K562 (cell line): ENCODE measurements around the gene C6orf62. TPM values are rescaled to one million over a fixed set of nuclear protein-coding genes. Genes with fewer than 3 reads are reported as not detected.

ENCODE experiments used
- ARNT ChIP-seq, 2 experiments: fragments of 450-650 bp; IDR thresholded peaks; 2 replicates each; pipeline ENCODE4 v1.6.1; 2016; ENCODE audit warnings: mild to moderate bottlenecking in 1 of 2
- CEBPZ ChIP-seq: fragments of 150-350 bp; IDR thresholded peaks from 2 replicates; pipeline ENCODE4 v1.6.1; 2014; ENCODE audit warnings: low read depth, mild to moderate bottlenecking, low read length, borderline replicate concordance
- DPF2 ChIP-seq: fragments of 450-650 bp; IDR thresholded peaks from 2 replicates; pipeline ENCODE4 v1.6.1; 2016
- ELF2 ChIP-seq: fragments of 250-450 bp; sonication (Bioruptor Pico); IDR thresholded peaks from 2 replicates; pipeline ENCODE4 v1.5.0; 2021; ENCODE audit warnings: mild to moderate bottlenecking
- HDAC3 ChIP-seq: fragments of 450-650 bp; IDR thresholded peaks from 2 replicates; pipeline ENCODE4 v1.6.1; 2018; ENCODE audit warnings: borderline replicate concordance, mild to moderate bottlenecking, moderate library complexity; ENCODE audit not compliant: partially characterized antibody
- JUNB ChIP-seq: fragments of 450-650 bp; formaldehyde crosslinking; conservative IDR thresholded peaks from 2 replicates; pipeline ENCODE4 v1.4.0; 2020; ENCODE audit warnings: mild to moderate bottlenecking
- MITF ChIP-seq: IDR thresholded peaks from 2 replicates; pipeline ENCODE4 v1.6.1; 2014; ENCODE audit warnings: antibody characterized with exemption
- SIN3A ChIP-seq, 2 experiments: fragments of 150-350 bp in 1 of 2; IDR thresholded peaks; 2 replicates each; pipeline ENCODE4 v1.6.1; 2011 to 2016; ENCODE audit warnings: borderline replicate concordance in 2 of 2, low read depth in 2 of 2, low read length in 2 of 2, mild to moderate bottlenecking in 2 of 2, moderate library complexity in 2 of 2; ENCODE audit not compliant: control insufficient read depth in 1 of 2
- SRSF3 ChIP-seq: fragments of 200-400 bp; formaldehyde crosslinking; IDR thresholded peaks from 2 replicates; pipeline ENCODE4 v1.6.1; 2016; ENCODE audit warnings: mild to moderate bottlenecking, low read length, moderate library complexity; ENCODE audit not compliant: insufficient read depth
- TAF1 ChIP-seq: IDR thresholded peaks from 2 replicates; pipeline ENCODE4 v1.6.1; 2011; ENCODE audit warnings: mild to moderate bottlenecking, low read length, moderate library complexity; ENCODE audit not compliant: insufficient read depth, control insufficient read depth, severe bottlenecking; ENCODE audit errors: extremely low read depth
- TEAD1 ChIP-seq, 2 experiments: fragments of 450-650 bp in 1 of 2; sonication (generic) in 1 of 2; formaldehyde crosslinking; IDR thresholded peaks; 2 replicates each; pipeline versions ENCODE4 v1.4.0 to v1.8.0; 2020 to 2022; ENCODE audit warnings: mild to moderate bottlenecking in 2 of 2, missing genetic modification reagents in 1 of 2
- ZBTB17 ChIP-seq: fragments of 450-650 bp; formaldehyde crosslinking; IDR thresholded peaks from 2 replicates; pipeline ENCODE4 v1.4.0; 2020; ENCODE audit warnings: mild to moderate bottlenecking
- ZNF263 ChIP-seq: sonication (generic); formaldehyde crosslinking; IDR thresholded peaks from 2 replicates; pipeline ENCODE4 v1.8.0; 2022; ENCODE audit warnings: mild to moderate bottlenecking, missing genetic modification reagents, borderline replicate concordance
- ZNF76 ChIP-seq: fragments of 250-450 bp; sonication (Bioruptor Pico); IDR thresholded peaks from 2 replicates; pipeline ENCODE4 v1.4.0; 2020; ENCODE audit warnings: mild to moderate bottlenecking, moderate library complexity, borderline replicate concordance
- ZNF778 ChIP-seq: fragments of 450-650 bp; formaldehyde crosslinking; IDR thresholded peaks from 2 replicates; pipeline ENCODE4 v1.4.0; 2020; ENCODE audit warnings: mild to moderate bottlenecking, moderate library complexity
- polyA plus RNA-seq, 8 experiments: library from polyadenylated mRNA; depleted of rRNA in 4 of 8; stranded (reverse) in 5 of 8; unstranded in 3 of 8; fragments of >200 nt; fragmentation: Nextera tagmentation in 2 of 8; fragmentation: Illumina TruSeq in 1 of 8; extraction: Ambion mirVana in 2 of 8; extraction: Trizol in 1 of 8; gene quantifications; 2 replicates each; pipeline versions ENCODE4 v1.2.1 to v1.2.3, GENCODE V29; 2011 to 2014; ENCODE audit warnings: inconsistent platforms in 1 of 8, missing spikeins in 1 of 8
- total RNA-seq, 7 experiments: library from RNA; depleted of rRNA in 6 of 7; stranded (reverse); fragments of >200 nt in 6 of 7; fragmentation: Illumina TruSeq in 2 of 7; extraction: Trizol in 2 of 7; gene quantifications; 2 replicates each; pipeline versions ENCODE4 v1.2.1 to v1.2.3, GENCODE V29; 2011 to 2021; ENCODE audit warnings: low replicate concordance in 1 of 7
- TF ChIP-seq, protein P1 (sequence below): sonication (generic); formaldehyde crosslinking; IDR thresholded peaks from 2 replicates; pipeline ENCODE4 v1.5.0; 2020; ENCODE audit warnings: missing genetic modification reagents
- TF ChIP-seq, protein P2 (sequence below): sonication (generic); formaldehyde crosslinking; IDR thresholded peaks from 2 replicates; pipeline ENCODE4 v1.8.0; 2023; ENCODE audit warnings: missing genetic modification reagents, mild to moderate bottlenecking, borderline replicate concordance

Gene C6orf62
- total and polyA plus RNA-seq, 9 of the 15 experiments (the other 6 are each of a cell fraction or from before 2014, with no cell fraction given), result 48.5 to 579 (median 111) TPM

DNA sequence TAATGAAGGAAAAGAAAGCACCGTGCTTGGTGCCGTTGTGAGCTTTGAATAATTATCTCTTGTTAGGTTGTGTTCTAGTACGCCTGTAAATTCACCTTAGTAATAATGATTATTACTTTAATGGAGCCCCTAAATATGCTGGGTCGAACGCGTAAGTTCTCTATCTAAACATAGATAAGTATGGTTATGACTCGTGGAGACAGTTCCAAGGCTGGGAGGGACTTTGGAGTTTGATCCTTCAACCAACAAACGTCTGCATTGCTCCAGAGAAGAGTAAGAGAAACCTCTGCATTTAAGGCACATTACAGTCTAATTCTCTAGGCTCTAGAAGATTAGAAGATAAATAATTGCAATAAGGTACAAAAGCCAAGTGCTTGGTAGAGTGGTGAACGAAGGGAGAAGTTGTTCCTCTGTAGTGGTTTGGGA, 51.6 kb downstream of the C6orf62 start (continued):
- TF ChIP-seq JUNB (CRISPR knock-in tag) (no peak), ZBTB17 (CRISPR knock-in tag) (no peak), ARNT (IDR thresholded peaks at IDR 0.05) (0 out of 4 replicates have a peak, but pooled peaks of 1 of the 2 experiments have one; percentile 32), MITF (no peak), SIN3A (IDR thresholded peaks at IDR 0.05; ENCODE audit: borderline replicate concordance in 2 of 2, control insufficient read depth in 1 of 2, low read depth in 2 of 2, low read length in 2 of 2) (0 out of 4 replicates have a peak, but pooled peaks of 1 of the 2 experiments have one; percentile 14), ZNF778 (no peak), TEAD1 (CRISPR knock-in tag; IDR thresholded peaks at IDR 0.05) (no peak), CEBPZ (no peak), ZNF76 (CRISPR knock-in tag) (no peak), ELF2 (CRISPR knock-in tag) (no peak), DPF2 (peak; percentile 9; the same call in 1 of the 2 replicates), TAF1 (no peak), HDAC3 (no peak), SRSF3 (no peak), ZNF263 (CRISPR knock-in tag) (0 out of 2 replicates have a peak, but pooled peaks have one; percentile 3)
- TF ChIP-seq, protein P1, sequence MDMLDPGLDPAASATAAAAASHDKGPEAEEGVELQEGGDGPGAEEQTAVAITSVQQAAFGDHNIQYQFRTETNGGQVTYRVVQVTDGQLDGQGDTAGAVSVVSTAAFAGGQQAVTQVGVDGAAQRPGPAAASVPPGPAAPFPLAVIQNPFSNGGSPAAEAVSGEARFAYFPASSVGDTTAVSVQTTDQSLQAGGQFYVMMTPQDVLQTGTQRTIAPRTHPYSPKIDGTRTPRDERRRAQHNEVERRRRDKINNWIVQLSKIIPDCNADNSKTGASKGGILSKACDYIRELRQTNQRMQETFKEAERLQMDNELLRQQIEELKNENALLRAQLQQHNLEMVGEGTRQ (CRISPR knock-in tag), result no peak
- TF ChIP-seq, protein P2, sequence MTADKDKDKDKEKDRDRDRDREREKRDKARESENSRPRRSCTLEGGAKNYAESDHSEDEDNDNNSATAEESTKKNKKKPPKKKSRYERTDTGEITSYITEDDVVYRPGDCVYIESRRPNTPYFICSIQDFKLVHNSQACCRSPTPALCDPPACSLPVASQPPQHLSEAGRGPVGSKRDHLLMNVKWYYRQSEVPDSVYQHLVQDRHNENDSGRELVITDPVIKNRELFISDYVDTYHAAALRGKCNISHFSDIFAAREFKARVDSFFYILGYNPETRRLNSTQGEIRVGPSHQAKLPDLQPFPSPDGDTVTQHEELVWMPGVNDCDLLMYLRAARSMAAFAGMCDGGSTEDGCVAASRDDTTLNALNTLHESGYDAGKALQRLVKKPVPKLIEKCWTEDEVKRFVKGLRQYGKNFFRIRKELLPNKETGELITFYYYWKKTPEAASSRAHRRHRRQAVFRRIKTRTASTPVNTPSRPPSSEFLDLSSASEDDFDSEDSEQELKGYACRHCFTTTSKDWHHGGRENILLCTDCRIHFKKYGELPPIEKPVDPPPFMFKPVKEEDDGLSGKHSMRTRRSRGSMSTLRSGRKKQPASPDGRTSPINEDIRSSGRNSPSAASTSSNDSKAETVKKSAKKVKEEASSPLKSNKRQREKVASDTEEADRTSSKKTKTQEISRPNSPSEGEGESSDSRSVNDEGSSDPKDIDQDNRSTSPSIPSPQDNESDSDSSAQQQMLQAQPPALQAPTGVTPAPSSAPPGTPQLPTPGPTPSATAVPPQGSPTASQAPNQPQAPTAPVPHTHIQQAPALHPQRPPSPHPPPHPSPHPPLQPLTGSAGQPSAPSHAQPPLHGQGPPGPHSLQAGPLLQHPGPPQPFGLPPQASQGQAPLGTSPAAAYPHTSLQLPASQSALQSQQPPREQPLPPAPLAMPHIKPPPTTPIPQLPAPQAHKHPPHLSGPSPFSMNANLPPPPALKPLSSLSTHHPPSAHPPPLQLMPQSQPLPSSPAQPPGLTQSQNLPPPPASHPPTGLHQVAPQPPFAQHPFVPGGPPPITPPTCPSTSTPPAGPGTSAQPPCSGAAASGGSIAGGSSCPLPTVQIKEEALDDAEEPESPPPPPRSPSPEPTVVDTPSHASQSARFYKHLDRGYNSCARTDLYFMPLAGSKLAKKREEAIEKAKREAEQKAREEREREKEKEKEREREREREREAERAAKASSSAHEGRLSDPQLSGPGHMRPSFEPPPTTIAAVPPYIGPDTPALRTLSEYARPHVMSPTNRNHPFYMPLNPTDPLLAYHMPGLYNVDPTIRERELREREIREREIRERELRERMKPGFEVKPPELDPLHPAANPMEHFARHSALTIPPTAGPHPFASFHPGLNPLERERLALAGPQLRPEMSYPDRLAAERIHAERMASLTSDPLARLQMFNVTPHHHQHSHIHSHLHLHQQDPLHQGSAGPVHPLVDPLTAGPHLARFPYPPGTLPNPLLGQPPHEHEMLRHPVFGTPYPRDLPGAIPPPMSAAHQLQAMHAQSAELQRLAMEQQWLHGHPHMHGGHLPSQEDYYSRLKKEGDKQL (CRISPR knock-in tag), result no peak
